ENCODE measurements around the gene ZNHIT3. TPM values are rescaled to one million over a fixed set of nuclear protein-coding genes. Genes with fewer than 3 reads are reported as not detected.

The ZNHIT3 gene
- total RNA-seq, 1 experiment from 2014 or later: 37.9 TPM

DNA sequence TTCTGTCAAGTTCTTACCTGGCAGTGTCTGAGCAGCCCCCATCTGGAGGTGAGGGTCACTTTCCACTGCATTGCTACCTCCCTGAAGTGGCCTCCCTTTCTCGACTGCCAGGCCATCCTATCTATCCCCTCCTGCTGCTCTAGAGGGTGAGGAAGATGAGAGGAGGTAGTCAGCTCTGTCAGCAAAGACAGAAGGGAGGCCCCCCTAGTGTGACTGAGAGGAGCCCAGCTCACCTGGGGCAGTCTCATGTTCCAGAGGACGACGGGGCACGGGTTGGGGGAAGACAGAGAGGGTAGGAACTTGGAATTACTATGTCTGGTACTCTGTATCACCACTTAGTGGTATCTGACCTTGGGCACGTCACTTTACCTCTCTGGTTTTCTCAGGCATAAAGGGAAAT, 26.2 kb downstream of the ZNHIT3 start:
- Histone ChIP-seq H2AFZ (ENCODE audit: low read length) (no peak overlapping the region), H3K36me3 (ENCODE audit: low read depth, low read length) (no peaks in the 10 kb centered on the region; the same call in 1 of the 2 replicates), H3K27ac (ENCODE audit: low read length) (no peak overlapping the region), H3K4me2 (ENCODE audit: low read length) (no peak overlapping the region), H3K9me3 (ENCODE audit: low read length) (no peaks in the 10 kb centered on the region), H3K4me3 (ENCODE audit: low read length) (no peak overlapping the region), H3K27me3 (ENCODE audit: low read length) (no peaks in the 10 kb centered on the region), H3K9ac (ENCODE audit: low read length) (no peak overlapping the region), H3K9me2 (replicated peaks; ENCODE audit: low read length) (no peaks in the 10 kb centered on the region), H3K79me2 (ENCODE audit: low read length) (no peaks in the 10 kb centered on the region), H4K20me1 (ENCODE audit: low read length) (no peaks in the 10 kb centered on the region), H3F3A (ENCODE audit: low read length, unreplicated experiment) (no peaks in the 10 kb centered on the region), H3K4me1 (ENCODE audit: insufficient read depth, low read length) (no peaks in the 10 kb centered on the region)
- ChIA-PET POLR2A (ENCODE audit: unreplicated experiment) (no interaction called here), CTCF (no interaction called here)
- BruUV-seq (replicated peaks): no TSS peak
- no peak for DNase-seq
- TF ChIP-seq EZH2 (IDR thresholded peaks at IDR 0.05; ENCODE audit: low read length, unreplicated experiment) (no peak), EZH2phosphoT487 (IDR thresholded peaks at IDR 0.05; ENCODE audit: borderline replicate concordance, low read length) (no peak)
- TF ChIP-seq, protein P1, sequence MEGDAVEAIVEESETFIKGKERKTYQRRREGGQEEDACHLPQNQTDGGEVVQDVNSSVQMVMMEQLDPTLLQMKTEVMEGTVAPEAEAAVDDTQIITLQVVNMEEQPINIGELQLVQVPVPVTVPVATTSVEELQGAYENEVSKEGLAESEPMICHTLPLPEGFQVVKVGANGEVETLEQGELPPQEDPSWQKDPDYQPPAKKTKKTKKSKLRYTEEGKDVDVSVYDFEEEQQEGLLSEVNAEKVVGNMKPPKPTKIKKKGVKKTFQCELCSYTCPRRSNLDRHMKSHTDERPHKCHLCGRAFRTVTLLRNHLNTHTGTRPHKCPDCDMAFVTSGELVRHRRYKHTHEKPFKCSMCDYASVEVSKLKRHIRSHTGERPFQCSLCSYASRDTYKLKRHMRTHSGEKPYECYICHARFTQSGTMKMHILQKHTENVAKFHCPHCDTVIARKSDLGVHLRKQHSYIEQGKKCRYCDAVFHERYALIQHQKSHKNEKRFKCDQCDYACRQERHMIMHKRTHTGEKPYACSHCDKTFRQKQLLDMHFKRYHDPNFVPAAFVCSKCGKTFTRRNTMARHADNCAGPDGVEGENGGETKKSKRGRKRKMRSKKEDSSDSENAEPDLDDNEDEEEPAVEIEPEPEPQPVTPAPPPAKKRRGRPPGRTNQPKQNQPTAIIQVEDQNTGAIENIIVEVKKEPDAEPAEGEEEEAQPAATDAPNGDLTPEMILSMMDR (conservative IDR thresholded peaks at IDR 0.05; ENCODE audit: low read depth, low read length): no peak
- ATAC-seq: no peak
- intact Hi-C loops (cut with micrococcal nuclease): no loop called here

DNA sequence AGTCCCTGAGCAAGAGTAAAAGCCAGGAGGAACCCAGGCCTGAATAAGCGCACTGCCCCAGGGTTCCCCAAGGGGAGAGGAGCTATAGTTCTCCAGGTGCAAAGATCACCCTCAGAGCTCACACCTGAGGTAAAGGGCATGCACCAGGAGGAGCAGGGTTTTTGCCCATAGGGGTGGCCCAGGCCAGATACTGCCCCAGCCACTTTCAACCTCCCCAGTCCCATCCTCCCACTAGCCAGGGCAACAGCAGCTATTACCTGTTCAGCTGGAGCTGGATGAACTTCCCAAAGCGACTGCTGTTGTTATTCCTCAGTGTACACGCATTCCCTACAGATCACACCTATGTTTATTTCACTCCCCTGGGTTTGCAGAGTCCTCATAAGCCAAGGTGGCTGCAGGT, 28.4 kb downstream of the ZNHIT3 start:
- Histone ChIP-seq H3K9me2 (replicated peaks; ENCODE audit: low read length) (no peaks in the 10 kb centered on the region), H3K9ac (ENCODE audit: low read length) (no peak overlapping the region), H3K9me3 (ENCODE audit: low read length) (no peaks in the 10 kb centered on the region), H3K27ac (ENCODE audit: low read length) (no peak overlapping the region), H3K4me1 (ENCODE audit: insufficient read depth, low read length) (no peaks in the 10 kb centered on the region), H4K20me1 (ENCODE audit: low read length) (no peaks in the 10 kb centered on the region), H3F3A (ENCODE audit: low read length, unreplicated experiment) (no peaks in the 10 kb centered on the region), H3K79me2 (ENCODE audit: low read length) (no peaks in the 10 kb centered on the region), H2AFZ (ENCODE audit: low read length) (no peak overlapping the region), H3K36me3 (ENCODE audit: low read depth, low read length) (peaks cover 5% of the 10 kb centered on the region; the same call in 1 of the 2 replicates), H3K4me2 (ENCODE audit: low read length) (no peak overlapping the region), H3K4me3 (ENCODE audit: low read length) (no peak overlapping the region), H3K27me3 (ENCODE audit: low read length) (no peaks in the 10 kb centered on the region)
- POLR2A ChIA-PET (ENCODE audit: unreplicated experiment): no interaction called here
- ATAC-seq (no peak), DNase-seq (no peak)
- BruUV-seq (replicated peaks): no TSS peak
- CTCF ChIA-PET: no interaction called here
- intact Hi-C loops (cut with micrococcal nuclease): no loop called here
- no peak for TF ChIP-seq EZH2phosphoT487 (IDR thresholded peaks at IDR 0.05; ENCODE audit: borderline replicate concordance, low read length)
- no peak for TF ChIP-seq EZH2 (IDR thresholded peaks at IDR 0.05; ENCODE audit: low read length, unreplicated experiment)
- TF ChIP-seq, protein P1 (conservative IDR thresholded peaks at IDR 0.05; ENCODE audit: low read depth, low read length): no peak

DNA sequence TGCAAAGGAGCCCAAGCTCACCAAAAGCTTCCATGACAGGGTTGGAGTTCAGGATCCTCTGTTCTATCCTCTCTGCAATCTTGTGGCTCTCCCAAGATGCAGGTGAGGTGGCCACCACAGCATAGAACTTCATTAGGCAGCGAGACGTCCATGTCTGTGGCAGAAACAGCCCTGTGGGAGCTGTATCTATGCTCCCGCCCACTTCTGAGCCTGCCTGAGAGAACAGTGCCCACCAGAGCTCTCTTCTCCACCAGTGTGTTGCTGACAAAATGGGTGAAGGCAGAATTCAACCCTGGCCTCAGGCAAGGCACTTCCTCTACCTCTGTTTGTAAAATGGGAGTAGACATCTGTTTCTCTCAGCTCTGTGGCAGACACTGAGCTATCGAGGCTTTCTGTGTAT, 29.4 kb downstream of the ZNHIT3 start:
- BruUV-seq (replicated peaks): no TSS peak
- ChIA-PET CTCF (no interaction called here), POLR2A (ENCODE audit: unreplicated experiment) (no interaction called here)
- Histone ChIP-seq H3K36me3 (ENCODE audit: low read depth, low read length) (peaks cover 10% of the 10 kb centered on the region; the same call in 1 of the 2 replicates), H3F3A (ENCODE audit: low read length, unreplicated experiment) (no peaks in the 10 kb centered on the region), H3K4me2 (ENCODE audit: low read length) (no peak overlapping the region), H3K79me2 (ENCODE audit: low read length) (no peaks in the 10 kb centered on the region), H3K27ac (ENCODE audit: low read length) (no peak overlapping the region), H3K9me3 (ENCODE audit: low read length) (no peaks in the 10 kb centered on the region), H3K9ac (ENCODE audit: low read length) (no peak overlapping the region), H3K4me3 (ENCODE audit: low read length) (no peak overlapping the region), H3K9me2 (replicated peaks; ENCODE audit: low read length) (no peaks in the 10 kb centered on the region), H4K20me1 (ENCODE audit: low read length) (no peaks in the 10 kb centered on the region), H3K27me3 (ENCODE audit: low read length) (no peaks in the 10 kb centered on the region), H3K4me1 (ENCODE audit: insufficient read depth, low read length) (no peaks in the 10 kb centered on the region), H2AFZ (ENCODE audit: low read length) (no peak overlapping the region)
- DNase-seq (no peak), ATAC-seq (no peak)
- TF ChIP-seq EZH2phosphoT487 (IDR thresholded peaks at IDR 0.05; ENCODE audit: borderline replicate concordance, low read length) (no peak), EZH2 (IDR thresholded peaks at IDR 0.05; ENCODE audit: low read length, unreplicated experiment) (no peak)
- TF ChIP-seq, protein P1 (conservative IDR thresholded peaks at IDR 0.05; ENCODE audit: low read depth, low read length): no peak
- intact Hi-C loops (cut with micrococcal nuclease): no loop called here
